Lung microvascular endothelial cell (primary cell): ENCODE data around the gene AQP10. TPM values are rescaled to one million over a fixed set of nuclear protein-coding genes. Genes with fewer than 3 reads are reported as not detected.
"Not testable (repeated sequence)": the region's sequence is repeated elsewhere in the genome, so short reads cannot be mapped to it uniquely, and the experiment has no call there.

Source experiments
- DNase-seq, 2 donors: peaks; one replicate each; pipeline versions ENCODE4 v3.0.0 to v3.0.0-alpha.2; 2010; ENCODE audit warnings: low read depth in 2 of 2
- total RNA-seq: library from RNA; depleted of rRNA; stranded (reverse); fragments of >200 nt; gene quantifications from 2 replicates; pipeline ENCODE4 v1.2.1, GENCODE V29; 2014

Gene AQP10
- total RNA-seq, 1 donor from 2014 or later, result under 0.01 TPM

GRCh38 chr1:154342836-154343472, 22.1 kb downstream of the AQP10 start:
- DNase-seq, result no peak

DNA sequence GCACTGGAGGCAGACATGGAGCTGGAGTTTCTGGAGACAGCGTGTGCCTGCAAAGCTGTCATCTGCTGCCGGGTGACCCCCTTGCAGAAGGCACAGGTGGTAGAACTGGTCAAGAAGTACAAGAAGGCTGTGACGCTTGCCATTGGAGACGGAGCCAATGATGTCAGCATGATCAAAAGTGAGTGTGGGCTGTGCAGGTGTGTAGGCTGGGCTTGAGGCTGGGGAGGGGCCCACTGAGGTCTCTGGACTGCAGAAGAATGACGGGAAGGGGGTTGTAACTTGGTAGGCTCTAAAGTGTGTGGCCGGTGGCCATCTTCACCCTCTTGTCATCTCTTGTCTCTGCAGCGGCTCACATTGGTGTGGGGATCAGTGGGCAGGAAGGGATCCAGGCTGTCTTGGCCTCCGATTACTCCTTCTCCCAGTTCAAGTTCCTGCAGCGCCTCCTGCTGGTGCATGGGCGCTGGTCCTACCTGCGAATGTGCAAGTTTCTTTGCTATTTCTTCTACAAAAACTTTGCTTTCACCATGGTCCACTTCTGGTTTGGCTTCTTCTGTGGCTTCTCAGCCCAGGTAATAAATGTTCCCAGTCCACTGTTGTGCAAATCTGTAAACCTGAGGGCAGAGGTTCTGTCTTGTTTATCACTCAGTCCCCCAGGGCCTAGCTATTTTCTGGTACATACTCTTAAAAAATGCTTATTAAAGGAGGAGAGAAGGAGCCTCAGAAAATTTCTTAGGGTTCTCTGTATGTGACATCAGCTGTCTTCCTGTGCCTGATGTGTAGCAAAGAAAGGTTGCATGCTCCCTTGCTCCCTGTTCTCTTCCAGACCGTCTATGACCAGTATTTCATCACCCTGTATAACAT, 24.3 kb downstream of the AQP10 start:
- DNase-seq, result peak; percentile 42 to 64

GRCh38 chr1:154346276-154346917, 25.5 kb downstream of the AQP10 start:
- DNase-seq, result no peak

- DNase-seq, result no peak
Observed at GRCh38 chr1:154347961-154348360, 27.1 kb downstream of the AQP10 start.

DNA sequence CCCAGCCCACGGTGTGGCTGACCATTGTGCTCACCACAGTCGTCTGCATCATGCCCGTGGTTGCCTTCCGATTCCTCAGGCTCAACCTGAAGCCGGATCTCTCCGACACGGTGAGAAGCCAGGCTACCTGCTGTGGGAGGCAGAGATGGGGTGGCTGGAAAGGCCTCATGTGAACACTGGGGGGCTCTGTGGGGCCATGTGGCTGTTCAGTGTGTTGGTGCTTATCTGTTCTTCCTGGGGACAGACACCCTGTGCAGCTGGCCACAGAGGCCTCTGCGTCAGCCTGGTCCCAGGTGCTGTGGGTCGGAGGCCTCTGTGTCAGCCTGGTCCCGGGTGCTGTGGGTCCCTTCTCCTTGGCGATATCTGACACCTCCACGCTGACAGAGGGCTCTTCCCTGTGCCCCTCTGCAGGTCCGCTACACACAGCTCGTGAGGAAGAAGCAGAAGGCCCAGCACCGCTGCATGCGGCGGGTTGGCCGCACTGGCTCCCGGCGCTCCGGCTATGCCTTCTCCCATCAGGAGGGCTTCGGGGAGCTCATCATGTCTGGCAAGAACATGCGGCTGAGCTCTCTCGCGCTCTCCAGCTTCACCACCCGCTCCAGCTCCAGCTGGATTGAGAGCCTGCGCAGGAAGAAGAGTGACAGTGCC, 27.7 kb downstream of the AQP10 start:
- DNase-seq, result no peak

DNA sequence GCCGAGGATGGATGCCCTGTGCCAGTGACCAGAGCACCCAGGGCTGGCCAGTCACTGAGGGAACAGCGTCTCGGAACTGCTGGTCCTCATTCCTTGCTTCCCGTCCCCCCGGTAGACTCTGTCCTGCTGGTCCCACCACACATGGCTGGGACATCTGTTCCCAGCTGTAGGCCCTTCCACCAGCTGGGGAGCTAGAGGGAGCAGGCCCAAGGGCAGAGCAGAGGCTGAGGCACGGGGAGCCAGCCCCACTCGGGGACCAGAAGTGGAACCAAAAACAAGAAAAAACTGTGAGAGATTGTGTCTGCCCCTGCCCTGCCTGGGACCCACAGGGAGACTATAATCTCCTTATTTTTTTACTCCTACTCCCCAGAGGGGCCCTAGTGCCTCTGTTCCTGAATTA, 28.2 kb downstream of the AQP10 start:
- DNase-seq, result no peak

DNA sequence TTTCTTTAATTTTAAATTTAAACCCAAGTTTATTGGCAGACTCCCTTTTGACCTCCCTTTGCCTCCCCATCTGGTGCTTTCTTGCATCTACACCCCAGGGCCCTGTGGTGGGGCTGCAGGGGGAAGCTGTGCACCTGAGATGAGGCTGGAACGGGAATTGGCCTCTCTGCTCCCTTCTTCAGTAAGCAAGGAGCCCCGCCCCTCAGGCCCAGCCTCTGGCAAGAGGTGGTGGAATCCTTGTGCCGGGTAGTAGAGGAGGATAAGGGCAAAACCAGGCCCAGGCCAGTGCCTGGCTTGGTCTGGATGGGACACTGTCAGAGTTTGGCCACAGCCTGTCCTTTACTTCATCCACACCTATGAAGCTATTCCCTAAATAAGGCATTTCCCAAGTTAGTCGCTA, 29.5 kb downstream of the AQP10 start:
- no peak for DNase-seq

GRCh38 chr1:154351363-154352068, 30.6 kb downstream of the AQP10 start:
- no peak for DNase-seq

DNA sequence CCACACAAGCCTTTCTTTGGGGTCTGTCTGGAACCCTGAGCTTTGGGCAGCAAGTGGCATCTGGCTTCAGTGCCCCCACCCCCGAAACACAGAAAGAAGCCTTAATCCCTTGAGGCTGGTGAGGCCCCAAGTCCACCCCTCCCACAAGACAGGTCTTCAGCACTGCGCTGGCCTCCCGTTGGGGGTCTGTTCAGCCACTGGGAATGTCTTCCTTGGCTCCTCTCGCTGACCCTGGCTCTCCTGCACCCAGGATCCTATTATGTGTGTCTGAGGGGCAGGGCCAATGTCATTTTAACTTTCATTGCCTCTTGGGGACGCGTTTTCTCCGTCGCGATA, 31.3 kb downstream of the AQP10 start:
- DNase-seq, result no peak

- DNase-seq, result peak in 1 of 2 donors; percentile 40
Observed at GRCh38 chr1:154352581-154353459, 31.9 kb downstream of the AQP10 start.

GRCh38 chr1:154353460-154353904, 32.6 kb downstream of the AQP10 start:
- DNase-seq, result peak in 1 of 2 donors; percentile 65

DNA sequence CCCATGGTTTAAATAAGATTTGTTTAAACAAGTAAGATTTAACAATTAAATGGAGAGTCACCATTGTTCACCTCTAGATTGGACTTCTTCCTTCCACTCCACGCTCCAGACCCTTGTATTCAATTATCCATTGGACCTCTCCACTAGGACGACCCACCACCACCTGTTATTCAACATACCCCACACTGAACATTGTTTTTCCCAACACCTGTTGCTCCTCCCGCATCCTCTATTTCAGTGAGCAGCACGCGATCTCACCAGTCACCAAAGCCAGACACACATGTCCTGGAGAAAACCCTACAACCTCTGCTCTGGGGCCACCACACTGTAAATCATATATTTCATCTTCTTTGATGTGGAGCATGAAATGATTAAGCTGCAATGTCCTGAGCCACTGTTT, 33.1 kb downstream of the AQP10 start:
- no peak for DNase-seq

DNA sequence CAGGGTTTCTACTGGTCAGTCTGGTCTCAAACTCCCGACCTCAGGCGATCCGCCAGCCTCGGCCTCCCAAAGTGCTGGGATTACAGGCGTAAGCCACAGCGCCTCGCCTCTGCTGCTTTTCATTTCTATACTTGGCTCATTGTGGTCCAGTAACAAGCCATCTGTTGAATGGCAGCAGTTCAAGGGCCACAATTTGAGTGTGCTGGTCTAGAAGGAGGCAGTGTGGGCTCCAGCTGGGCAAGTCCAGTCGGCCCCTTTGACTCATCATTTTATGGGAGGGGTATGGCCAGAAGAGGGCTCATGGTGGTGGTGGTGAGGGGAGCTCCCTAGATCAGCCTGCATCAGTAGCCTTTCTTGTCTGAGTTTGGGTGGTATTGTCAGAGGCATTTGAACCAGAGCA, 37.6 kb downstream of the AQP10 start:
- no peak for DNase-seq

- DNase-seq, result no peak
Observed at GRCh38 chr1:154360288-154360687, 39.4 kb downstream of the AQP10 start.

- not testable (repeated sequence) for DNase-seq
Observed at GRCh38 chr1:154360881-154361280, 40.0 kb downstream of the AQP10 start.

DNA sequence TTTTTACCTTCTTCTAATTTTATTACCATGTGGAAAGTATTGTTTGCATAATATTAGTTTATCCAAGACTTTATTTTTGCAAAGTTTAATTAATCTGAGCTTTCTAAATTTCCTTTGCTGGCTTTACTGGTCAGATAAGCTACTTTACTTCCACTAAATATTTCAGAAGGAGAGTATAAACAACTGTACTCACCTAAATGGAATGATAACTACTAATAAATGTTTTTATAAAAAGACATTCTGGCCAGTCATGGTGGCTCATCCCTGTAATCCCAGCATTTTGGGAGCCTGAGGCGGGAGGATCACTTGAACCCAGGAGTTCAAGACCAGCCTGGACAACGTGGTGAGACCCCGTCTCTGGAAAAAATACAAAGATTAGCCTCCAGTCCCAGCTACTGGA, 40.5 kb downstream of the AQP10 start:
- no peak for DNase-seq

GRCh38 chr1:154371436-154371835, 50.5 kb downstream of the AQP10 start:
- DNase-seq, result no peak

DNA sequence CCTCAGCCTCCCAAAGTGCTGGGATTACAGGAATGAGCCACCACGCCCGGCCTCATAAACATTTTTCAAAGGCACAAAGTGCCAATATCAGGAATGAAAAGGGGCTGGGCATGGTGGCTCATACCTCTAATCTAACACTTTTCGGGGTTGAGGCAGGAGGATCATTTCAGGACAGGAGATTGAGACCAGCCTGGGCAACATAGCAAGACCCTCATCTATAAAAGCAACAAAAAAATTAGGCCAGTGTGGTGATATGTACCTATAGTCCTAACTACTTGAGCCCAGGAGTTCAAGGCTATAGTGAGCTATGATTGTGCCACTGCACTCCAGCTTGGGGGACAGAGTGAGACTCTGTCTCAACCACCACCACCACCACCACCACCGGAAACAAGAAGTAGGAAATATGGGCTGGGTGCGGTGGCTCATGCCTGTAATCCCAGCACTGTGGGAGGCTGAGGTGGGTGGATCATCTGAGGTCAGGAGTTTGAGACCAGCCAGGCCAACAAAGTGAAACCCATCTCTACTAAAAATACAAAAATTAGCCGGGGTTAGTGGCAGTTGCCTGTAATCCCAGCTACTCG, 53.0 kb downstream of the AQP10 start:
- DNase-seq, result not testable (repeated sequence)
